Esophagus squamous epithelium (tissue), 4 donors: ENCODE measurements around the gene LMNTD1.

Source experiments
- CTCF ChIP-seq, 6 experiments: fragments of 450-650 bp in 4 of 6; fragments of 200-600 bp in 2 of 6; sonication (generic) in 2 of 6; IDR thresholded peaks; one replicate each; pipeline ENCODE4 v1.5.1; 2016 to 2019; ENCODE audit warnings: antibody characterized with exemption in 6 of 6, mild to moderate bottlenecking in 4 of 6, moderate library complexity in 4 of 6
- POLR2A ChIP-seq, 4 donors: fragments of 450-650 bp; IDR thresholded peaks; one replicate each; pipeline ENCODE4 v1.6.1; 2017; ENCODE audit warnings: antibody characterized with exemption in 4 of 4, mild to moderate bottlenecking in 4 of 4, moderate library complexity in 3 of 4

GRCh38 chr12:25570418-25570817, 17.3 kb upstream of the LMNTD1 start:
- no peak for TF ChIP-seq POLR2A (IDR thresholded peaks at IDR 0.05)
- TF ChIP-seq CTCF (IDR thresholded peaks at IDR 0.05), result no peak
